ENCODE data around the gene INPP5D. TPM values are rescaled to one million over a fixed set of nuclear protein-coding genes. Genes with fewer than 3 reads are reported as not detected.

Gene INPP5D
- total and polyA plus RNA-seq, 2 donors (not counting 1 experiment from before 2014, with no cell fraction given): 152 to 444 TPM

GRCh38 chr2:233250985-233251305, 190.8 kb downstream of the INPP5D start:
- peak overlapping the region; percentile 81 for H3K4me2 ChIP-seq (replicated peaks; ENCODE audit: low read depth, low read length, poor library complexity, severe bottlenecking)
- H3K9me3 Mint-ChIP-seq (ENCODE audit: insufficient read depth): no peaks in the 10 kb centered on the region
- DNase-seq (no peak), ATAC-seq (ENCODE audit: low read depth) (peak; percentile 5)
- intact Hi-C loops (cut with micrococcal nuclease): loop anchor here (1.0 to 5.0 kb wide), 12 partner anchors 16 to 645 kb away; partner anchors contain the start of gene INPP5D
- peaks cover 45% of the 10 kb centered on the region for H3K79me2 ChIP-seq (ENCODE audit: control insufficient read depth, insufficient read depth, low read length)
- peak overlapping the region; percentile 91 for H3K27ac Mint-ChIP-seq
- POLR2A ChIA-PET: interaction anchor here (0.7 to 1.9 kb wide), 3 partner anchors 48 to 190 kb away, joined by 3 to 4 read pairs (median 3); partner anchors contain the start of gene INPP5D
- peaks cover 45% of the 10 kb centered on the region for H3K4me1 Mint-ChIP-seq
- peak overlapping the region; percentile 40 to 72 for H3K27ac ChIP-seq (ENCODE audit: low read length in 2 of 2)
- peak overlapping the region; percentile 97 for H2AFZ ChIP-seq (ENCODE audit: insufficient read depth, low read depth, low read length, poor library complexity, severe bottlenecking)
- no peaks in the 10 kb centered on the region for H3K27me3 Mint-ChIP-seq
- no peak for TF ChIP-seq EZH2 (IDR thresholded peaks at IDR 0.05; ENCODE audit: borderline replicate concordance, insufficient read depth, low read depth, low read length, poor library complexity, severe bottlenecking)
- TF ChIP-seq CTCF (IDR thresholded peaks at IDR 0.05): no peak
- H3K9me3 ChIP-seq (ENCODE audit: control extremely low read depth in 1 of 3, control insufficient read depth in 2 of 3, insufficient read depth in 1 of 3, low read length in 2 of 3): no peaks in the 10 kb centered on the region
- H3K9ac ChIP-seq (ENCODE audit: low read length): peak overlapping the region; percentile 86
- H3K4me1 ChIP-seq (ENCODE audit: control insufficient read depth in 2 of 2, insufficient read depth in 2 of 2, low read length in 2 of 2): peaks cover 20 to 28% of the 10 kb centered on the region in 2 donors
- peaks cover 31% of the 10 kb centered on the region for H4K20me1 ChIP-seq (ENCODE audit: control insufficient read depth, insufficient read depth, low read length, poor library complexity, severe bottlenecking)
- H3K4me3 Mint-ChIP-seq: peak overlapping the region; percentile 96
- H3K36me3 ChIP-seq (replicated peaks in 1 of 2; ENCODE audit: control extremely low read depth in 1 of 2, control insufficient read depth in 1 of 2, extremely low read depth in 1 of 2, insufficient read depth in 2 of 2, low read length in 1 of 2): peaks cover 0 to 10% of the 10 kb centered on the region in 2 experiments
- no CpG with 5 or more reads among the region's 1 CpG for WGBS (ENCODE audit: insufficient coverage)
- H3K4me3 ChIP-seq (ENCODE audit: control extremely low read depth in 1 of 5, extremely low read depth in 1 of 5, insufficient read depth in 1 of 5, low read depth in 2 of 5, low read length in 4 of 5): peak overlapping the region in 4 of 5 experiments; percentile 81 to 94 (median 90)
- CTCF ChIA-PET: interaction anchor here (0.7 to 3.8 kb wide), 36 partner anchors 10 to 645 kb away, joined by 3 to 28 read pairs (median 4); partner anchors contain the start of gene INPP5D
- no peaks in the 10 kb centered on the region for H3K27me3 ChIP-seq (replicated peaks in 1 of 4; ENCODE audit: control extremely low read depth in 1 of 4, control insufficient read depth in 3 of 4, insufficient read depth in 4 of 4, low read length in 3 of 4)
